GM18520 (cell line): ENCODE results near the gene TM7SF2.
"Not testable (repeated sequence)": the region's sequence is repeated elsewhere in the genome, so short reads cannot be mapped to it uniquely, and the experiment has no call there.

Experiments used
- ATAC-seq: cut with Tn5 transposase; IDR thresholded peaks from one replicate; pipeline ENCODE4 v1.9.1; 2021; ENCODE audit not compliant: unreplicated experiment

The TM7SF2 gene

DNA sequence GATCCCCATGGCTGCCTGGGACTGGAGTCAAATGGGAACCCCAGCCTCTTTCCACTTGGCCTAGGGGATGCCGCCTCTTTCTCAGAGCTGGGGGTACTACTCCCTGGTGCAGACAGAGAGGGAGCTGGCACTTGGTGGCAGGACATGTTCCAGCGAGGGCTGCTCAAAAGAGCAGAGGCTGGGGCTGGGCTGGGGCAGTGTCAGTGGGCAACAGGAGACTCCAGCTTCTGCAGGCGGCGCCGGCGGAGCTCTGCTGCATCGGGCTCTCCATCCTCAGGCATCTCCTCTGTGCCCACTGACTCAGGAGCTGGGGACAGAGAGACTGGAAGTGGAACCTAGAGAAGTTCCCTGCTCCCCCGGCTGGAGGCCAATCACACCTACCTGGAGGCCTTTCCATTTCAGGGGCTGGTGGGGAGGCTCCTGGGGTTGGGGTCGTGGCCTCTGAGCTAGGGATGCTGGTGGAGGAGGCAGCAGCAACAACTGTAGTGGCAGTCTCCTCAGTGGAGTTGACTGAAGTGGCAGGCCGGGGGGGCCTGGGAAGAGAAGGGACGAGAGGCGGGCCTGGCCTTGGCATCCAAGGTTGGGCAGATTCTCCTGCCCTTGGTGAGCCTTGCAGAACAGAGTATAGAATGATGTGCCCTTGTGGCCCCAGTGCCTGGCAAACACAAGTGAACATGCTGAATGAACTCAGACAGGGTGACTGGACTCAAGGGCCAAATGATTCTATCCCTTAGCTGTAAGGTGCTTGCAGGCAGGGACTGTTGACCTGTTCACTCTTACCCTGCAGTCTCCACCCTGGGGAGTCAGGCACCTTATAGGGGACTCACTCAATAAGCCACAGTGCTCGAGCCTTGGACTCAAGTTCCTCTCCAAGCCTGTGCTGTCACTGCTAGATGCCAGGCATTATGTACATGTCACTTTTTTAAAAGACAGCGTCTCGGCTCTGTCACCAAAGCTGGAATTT is 16.8 kb downstream of the TM7SF2 start:
- ATAC-seq: no peak

DNA sequence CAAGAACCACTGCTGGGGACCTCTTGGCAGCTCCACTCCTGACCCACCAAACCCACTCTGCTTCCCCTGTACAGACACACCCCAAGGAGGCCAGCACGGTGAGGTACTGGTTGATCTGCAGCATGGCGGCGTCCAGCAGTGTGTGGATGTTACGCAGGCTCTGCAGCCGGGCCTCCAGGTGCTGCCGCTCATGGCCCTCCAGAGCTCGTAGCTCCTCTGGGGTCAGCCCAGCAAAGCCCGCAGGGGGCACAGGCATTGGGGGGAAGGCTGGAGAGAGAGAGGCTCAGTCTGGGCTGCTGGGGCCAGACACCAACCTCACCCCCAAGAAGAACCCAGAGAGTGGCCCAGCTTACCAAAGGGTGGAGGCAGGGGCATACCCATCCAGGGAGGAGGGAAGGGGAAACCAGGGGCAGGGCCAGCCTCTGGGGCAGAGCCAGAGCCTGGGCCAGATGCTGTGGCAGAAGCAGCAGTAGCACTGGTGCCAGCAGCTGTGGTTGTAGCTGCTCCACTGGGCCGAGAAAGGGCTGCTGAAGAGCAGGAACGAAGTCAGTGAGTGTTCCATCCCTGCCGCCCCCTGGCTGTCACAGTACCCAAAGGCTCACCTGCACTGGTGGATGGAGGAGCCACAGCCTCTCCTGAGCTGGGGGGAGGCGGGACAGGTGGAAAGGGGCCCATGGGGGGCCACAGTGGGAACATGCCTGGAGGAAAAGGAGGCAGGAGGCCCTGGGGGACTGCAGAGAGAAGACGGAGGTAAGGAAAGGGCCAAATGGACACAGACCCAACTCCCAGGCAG is 18.2 kb downstream of the TM7SF2 start:
- ATAC-seq: no peak

DNA sequence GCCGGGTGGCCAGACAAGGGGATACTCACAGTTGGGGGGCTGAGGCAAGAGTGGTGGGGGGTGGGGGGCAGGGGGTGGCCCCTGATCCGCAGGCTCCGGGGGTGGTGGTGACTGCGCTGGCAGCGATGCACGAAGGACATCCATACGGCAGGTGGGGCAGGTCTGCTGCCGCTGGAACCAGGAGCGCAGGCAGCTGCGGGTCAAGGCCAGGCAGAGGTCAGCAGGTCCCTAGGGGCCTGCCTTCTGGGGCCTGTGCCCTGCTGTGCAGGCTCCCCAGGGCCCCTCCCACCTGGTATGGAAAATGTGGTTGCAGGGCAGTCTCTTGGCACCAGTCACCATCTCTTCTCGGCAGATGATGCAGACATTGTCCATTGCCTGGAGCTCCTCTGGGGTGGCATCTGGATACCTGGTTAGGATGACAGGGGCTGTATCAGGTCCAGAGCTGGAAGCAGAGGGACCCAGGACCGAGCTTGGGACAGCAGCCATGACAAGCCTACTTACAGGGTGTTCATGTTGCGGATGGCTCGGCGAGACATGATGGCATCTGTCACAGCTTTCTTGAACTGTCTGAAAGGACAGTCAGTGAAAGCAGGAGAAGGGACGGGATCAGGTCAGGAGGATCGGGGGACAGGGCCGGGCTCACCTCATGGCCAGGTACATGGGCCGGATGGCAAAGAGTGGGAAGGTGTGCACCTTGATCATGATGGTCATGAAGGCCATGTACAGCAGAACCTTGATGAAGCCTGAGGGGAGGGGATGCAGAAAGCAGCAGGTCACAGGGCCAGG is 19.2 kb downstream of the TM7SF2 start:
- no peak for ATAC-seq

DNA sequence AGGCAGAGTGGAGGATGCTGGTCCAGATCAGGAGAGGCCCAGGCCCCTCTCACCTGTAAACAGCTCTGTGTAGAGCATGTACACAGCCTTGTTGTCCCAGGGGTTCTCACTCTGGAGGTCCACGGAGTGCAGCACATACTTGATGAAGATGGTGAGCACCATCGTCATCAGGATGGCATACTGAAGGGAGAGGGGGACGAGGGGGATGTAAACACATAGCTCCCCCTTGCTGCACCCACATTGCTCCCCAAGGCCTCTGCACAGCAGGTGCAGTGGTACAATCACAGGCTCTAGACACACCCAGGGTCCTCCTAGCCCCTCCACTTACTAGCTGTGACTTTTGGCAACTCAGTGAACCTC is 19.7 kb downstream of the TM7SF2 start:
- ATAC-seq: no peak

DNA sequence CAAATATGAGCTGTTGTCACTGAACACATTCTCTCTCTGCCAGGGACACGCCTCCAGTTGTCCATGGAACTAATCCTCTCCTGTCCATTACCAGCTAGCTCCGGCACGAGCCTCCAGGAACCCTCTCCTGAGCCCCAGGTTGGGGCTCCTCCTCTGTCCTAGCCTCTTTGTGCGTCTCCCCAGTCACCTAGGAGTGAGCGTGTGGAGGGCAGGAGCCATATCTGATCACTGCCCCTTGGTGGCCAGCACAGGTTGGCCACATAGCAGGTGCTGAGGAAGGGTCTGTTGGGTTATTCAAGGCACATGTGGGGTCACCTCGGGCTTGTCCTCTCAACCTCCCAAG is 20.2 kb downstream of the TM7SF2 start:
- ATAC-seq: no peak

DNA sequence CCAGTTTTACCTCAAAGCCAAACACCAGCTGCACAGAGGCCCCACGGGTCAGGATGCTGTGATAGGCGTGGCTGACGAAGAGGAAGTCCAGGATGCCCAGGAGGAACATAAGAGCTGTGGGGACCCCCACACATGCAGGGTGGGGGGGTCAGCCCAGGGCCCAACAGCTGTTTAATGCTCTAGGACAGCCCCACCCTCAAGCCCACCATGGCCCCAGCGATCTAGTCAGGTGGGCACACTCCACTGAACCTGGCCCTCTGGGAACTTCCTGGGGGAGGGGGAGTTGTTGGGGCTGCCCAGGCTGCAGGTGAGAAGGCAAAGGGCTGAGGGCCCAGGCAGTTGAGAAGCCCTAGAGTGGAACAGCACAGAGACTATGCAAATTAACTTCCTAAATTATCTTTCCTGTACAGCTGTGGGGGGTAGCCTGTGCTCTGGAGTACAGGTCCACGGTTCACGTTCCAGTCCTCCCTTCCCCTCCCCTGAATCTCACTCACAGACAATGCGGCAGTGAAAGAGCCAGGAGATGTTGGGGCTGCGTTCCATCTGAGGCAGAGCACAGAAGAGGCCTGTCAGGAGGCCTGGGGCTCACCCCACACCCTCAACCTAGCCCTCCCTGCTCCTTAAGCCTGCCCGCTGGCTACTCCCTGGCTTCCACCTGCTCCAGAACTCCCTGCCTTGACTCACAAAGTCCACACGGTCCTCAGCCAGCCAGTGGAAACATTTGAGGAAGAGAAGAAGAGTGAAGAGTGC is 20.7 kb downstream of the TM7SF2 start:
- ATAC-seq: no peak

DNA sequence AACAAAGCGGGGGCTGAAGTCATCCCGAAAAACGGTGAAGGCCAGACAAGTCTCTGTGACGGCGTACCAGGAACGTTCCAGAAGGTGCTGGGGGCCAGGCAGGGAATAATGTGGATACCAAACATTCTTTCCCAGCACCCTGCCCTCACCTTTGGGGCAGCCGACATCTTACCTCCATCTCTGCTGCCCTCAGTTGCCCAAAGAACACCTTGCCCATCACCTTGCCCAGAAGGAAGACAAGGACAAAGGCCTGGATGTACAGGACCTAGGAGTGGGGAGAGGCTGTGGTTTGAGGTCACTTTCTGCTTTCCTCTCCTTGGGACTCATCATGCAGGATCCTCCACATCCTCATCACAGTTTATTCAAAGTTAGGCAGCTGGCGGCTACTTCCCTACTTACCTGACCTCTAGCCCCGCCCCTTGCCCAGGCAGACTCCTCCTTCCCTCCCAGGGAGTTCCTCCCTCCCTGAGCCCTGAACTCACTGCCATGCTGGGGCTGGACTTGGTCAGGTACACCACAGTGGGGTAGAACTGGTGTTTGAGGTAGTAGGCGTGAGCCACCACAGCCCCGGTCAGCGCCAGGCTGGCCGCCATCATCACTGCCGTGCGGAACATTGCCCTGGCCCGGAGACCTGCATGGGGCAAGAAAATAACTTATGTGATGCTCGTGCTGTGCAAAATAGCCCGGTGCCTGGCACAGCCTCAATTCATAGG is 21.5 kb downstream of the TM7SF2 start:
- ATAC-seq: no peak

DNA sequence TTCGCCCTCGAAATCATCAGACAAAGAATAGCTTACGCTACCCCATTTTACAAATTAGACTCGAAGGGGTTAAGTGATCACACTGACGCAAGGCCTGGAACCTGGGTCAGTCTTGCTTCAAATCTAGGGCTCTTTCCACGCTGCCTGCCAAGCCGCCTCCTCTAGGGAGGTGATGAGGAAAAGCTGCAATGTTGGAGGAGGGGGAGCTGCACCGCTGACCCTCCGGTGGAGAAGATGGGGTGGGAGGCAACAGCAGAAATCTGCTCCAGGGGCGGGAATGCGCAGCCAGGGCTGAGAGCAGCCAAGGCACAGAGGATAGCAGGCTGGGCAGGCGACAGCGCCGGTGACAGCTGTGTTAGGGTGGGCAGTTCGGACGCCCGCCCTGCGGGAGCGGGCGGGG is 22.1 kb downstream of the TM7SF2 start:
- no peak for ATAC-seq

DNA sequence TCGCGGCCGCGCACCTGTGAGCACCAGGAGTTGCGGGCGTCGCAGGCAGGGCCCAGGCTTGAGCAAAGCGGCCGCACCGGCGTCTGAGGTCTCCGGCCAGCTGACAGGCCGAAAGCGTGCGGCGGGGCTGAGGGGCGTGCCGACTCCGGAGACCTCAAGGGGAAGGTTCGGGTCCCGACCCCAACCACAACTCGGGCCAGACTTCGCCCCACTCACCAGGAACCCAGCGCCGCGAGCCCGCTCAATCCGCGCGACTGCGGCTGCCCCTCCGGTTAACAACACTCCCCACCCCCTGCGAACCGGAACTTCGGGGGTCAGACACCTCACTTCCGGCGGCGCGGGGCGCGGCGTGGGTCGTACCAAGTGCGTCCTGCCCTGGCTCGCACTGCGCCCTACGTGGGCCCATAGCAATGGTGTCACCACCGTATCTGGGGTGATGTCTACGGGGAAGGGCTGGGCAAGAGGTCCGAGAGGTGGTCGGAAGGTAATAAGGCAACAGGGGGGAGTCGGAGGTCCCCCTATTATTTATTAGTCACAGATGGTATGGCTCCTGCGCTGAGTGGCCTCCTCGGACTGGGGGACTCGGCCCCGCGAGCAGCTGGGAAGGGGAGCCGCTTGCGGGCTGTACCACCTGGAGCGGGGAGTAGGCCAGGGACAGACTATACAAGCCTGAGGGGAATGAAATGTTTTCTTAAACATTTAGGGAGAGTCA is 22.7 kb downstream of the TM7SF2 start, which contains the start of gene SYVN1:
SYVN1 (minus strand) TSS at position 280 of the 712 bp plus-strand sequence. CDS start 918 bp downstream, outside the sequence.
- peak; percentile 39 for ATAC-seq

DNA sequence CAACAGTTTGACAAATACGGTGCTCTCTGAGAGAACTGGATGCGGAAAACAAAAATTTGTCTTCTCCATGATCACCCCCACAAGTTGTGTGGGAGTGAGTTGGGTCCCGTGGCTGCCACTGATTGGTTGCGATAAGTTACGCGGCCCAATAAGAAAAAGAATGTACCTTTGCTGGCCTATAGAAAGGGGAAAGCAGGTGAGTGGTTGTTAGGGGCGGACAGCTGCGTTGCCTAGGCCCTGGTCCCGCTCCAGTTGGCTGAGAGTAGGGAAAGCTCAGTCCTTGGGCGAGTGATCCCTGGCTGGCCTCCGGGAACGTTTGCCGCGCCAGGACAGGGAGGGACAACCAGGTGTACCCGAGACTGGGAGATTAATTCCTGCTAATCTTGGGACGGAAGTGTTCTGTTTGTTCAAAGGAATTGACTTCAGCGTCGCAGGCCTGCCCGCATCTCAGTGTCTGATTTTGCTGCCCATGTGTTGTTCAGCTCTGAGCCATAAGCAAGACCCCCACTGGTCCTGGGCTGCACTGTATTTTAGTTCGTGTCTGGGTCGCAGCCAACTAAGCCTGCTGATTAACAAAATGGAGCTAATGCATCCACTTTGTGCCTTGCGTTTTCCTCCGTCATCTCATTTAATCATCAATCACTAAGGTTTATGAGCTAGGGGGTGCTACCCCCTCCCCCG is 23.4 kb downstream of the TM7SF2 start:
- peak; percentile 67 for ATAC-seq

DNA sequence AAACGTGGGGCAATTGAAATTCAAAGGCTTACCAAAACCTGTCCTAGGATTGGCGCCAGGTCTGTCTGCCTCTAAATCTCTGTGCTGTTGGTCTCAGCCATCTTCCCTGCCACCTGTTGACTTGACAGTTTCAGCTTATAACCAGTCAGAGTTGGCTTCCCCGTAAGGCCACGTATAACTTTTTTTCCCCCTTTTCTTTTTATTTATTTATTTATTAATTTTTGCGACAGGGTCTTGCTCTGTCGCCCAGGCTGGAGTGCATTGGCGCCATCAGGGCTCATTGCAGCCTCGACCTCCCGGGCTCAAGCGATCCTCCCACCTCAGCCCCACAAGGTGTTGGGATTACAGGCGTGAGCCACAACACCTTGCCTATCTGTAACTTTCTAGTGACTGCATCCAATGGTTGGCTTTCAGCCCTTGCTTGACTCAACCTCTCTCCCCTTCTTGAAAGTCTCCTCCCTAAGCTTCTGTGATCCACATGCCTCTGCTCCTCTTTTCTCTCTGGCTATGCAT is 24.0 kb downstream of the TM7SF2 start:
- ATAC-seq: no peak

DNA sequence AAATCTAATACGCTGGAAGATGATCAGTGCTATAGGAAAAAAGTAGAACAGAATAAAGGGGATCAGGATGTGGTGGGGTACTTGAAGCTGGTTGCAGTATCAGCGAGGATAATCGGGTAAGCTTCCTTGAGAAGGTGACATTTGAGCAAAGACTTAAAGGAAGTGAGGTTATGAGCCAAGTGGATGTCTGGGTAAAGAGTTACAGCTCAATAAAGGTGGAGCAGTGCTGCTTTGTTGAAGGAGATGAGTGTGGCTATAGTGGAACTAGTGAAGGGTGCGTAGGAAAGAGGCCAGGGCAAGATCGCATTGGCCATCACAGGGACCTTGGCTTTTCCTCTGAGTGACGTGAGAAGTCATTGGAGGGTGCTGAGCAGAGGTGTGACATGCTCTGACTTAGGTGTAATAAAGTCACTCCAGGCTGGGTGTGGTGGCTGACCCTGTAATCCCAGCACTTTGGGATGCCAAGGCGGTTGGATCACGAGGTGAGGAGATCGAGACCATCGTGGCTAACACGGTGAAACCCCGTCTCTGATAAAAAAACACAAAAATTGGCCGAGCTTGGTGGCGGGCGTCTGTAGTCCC is 24.9 kb downstream of the TM7SF2 start:
- no peak for ATAC-seq

DNA sequence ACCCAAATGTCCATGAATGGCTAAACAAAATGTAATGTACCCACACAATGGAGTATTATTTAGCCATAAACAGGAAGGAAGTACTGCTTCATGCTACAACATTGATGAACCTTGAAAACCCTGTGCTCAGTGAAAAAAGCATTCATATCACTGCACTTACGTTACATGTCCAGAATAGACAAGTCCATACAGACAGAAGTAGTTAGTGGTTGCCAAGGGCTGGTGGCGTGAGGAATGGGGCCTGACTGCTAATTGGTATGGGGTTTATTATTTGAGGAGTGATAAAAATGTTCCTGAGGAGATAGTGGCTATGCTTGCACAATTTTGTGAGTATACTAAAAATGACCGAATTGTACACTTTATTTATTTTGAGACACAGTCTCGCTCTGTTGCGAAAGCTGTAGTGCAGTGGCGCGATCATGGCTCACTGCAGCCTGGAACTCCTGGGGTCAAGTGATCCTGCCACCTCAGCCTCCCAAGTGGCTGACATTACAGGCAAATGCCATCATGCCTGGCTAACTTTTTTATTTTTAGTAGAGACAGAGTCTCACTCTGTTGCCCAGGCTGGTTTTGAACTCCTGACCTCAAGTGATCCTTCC is 30.3 kb downstream of the TM7SF2 start:
- ATAC-seq: no peak

DNA sequence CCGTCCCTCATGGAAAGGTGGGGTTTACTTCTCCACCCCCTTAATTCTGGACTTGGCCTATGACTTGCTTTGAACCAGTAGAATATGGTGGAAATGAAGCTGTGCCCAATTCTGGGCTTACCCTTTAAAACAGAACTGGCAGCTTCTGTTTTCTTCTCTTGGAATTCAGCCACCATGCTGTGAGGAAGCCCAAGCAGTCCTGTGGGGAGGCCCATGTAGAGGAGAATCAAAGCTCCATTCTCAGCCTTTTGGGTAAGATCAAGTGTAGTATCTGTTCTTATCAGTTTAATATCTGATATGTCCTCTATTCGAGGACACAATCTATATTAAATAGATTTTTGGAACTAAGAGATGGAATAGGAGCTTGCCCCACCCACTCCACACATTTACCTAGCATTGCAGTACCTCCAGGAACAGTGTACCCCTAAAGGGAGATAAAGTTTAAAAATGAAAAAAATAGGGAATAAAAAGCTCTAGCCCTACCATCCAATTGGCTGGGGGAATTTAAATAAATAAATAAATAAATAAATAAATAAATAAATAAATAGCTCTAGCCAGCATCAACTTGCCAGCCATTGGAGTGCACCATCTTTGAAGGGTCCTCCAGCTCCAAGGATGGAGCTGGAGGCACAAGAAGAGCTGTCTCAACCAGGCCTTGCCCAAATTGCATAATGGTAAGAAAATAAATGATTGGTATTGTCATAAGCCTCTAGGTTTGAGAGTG is 35.8 kb downstream of the TM7SF2 start:
- ATAC-seq: no peak

DNA sequence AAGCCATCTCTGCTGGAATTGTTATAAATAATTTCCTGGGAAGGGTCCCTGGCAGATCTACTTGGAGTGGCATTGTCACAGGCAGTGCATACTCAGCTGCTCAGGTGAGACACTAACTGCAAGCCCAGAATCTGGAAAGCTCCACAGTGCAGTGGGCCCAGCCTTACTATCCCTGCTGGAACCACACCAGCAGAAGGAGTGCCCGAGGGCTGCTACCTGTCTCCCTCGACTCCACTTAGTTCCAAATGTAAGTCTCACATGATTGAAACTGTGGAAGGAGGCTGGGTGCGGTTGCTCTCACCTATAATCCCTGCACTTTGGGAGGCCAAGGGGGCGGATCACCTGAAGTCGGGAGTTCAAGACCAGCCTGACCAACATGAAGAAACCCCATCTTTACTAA is 37.0 kb downstream of the TM7SF2 start:
- no peak for ATAC-seq

DNA sequence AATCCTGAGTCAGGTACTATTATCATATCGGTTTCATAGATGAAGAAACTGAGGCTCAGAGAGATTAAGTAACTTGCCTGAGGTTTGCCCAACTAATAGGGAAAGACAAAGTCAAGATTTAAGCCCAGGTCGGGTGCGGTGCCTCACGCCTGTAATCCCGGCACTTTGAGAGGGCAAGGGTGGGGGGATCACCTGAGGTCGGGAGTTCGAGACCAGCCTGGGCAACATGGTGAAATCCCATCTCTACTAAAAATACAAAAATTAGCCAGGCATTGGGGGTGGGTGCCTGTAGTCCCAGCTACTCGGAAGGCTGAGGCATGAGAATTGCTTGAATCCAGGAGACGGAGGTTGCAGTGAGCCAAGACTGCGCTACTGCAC is 38.4 kb downstream of the TM7SF2 start:
- ATAC-seq: not testable (repeated sequence)
